GM13976 (cell line): ENCODE data around the gene GALNT9.

Experiments used
- DNase-seq: peaks from one replicate; pipeline ENCODE4 v3.0.0; 2012; ENCODE audit warnings: low spot score
- in situ Hi-C: fragments of 300-500 bp; cut with MboI; formaldehyde crosslinking; loops from one replicate; pipeline ENCODE4 v1.12.0; 2022; ENCODE audit warnings: low sequenced_read_pairs, mixed read lengths, inconsistent platforms; ENCODE audit not compliant: unreplicated experiment
- TF ChIP-seq, protein P1 (sequence below): IDR thresholded peaks from 2 replicates; pipeline ENCODE4 v1.5.1; 2012; ENCODE audit warnings: borderline replicate concordance, mild to moderate bottlenecking; ENCODE audit not compliant: insufficient read depth; ENCODE audit errors: extremely low read depth, missing control alignments, control extremely low read depth

Gene GALNT9

GRCh38 chr12:132179431-132180362 lies 149.7 kb downstream of the GALNT9 start:
- TF ChIP-seq, protein P1, sequence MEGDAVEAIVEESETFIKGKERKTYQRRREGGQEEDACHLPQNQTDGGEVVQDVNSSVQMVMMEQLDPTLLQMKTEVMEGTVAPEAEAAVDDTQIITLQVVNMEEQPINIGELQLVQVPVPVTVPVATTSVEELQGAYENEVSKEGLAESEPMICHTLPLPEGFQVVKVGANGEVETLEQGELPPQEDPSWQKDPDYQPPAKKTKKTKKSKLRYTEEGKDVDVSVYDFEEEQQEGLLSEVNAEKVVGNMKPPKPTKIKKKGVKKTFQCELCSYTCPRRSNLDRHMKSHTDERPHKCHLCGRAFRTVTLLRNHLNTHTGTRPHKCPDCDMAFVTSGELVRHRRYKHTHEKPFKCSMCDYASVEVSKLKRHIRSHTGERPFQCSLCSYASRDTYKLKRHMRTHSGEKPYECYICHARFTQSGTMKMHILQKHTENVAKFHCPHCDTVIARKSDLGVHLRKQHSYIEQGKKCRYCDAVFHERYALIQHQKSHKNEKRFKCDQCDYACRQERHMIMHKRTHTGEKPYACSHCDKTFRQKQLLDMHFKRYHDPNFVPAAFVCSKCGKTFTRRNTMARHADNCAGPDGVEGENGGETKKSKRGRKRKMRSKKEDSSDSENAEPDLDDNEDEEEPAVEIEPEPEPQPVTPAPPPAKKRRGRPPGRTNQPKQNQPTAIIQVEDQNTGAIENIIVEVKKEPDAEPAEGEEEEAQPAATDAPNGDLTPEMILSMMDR, result no peak
- in situ Hi-C loops, result no loop called here
- DNase-seq, result no peak

- in situ Hi-C loops, result no loop called here
- TF ChIP-seq, protein P1, result no peak
- no peak for DNase-seq
Observed at GRCh38 chr12:132178801-132179401, 150.5 kb downstream of the GALNT9 start.

DNA sequence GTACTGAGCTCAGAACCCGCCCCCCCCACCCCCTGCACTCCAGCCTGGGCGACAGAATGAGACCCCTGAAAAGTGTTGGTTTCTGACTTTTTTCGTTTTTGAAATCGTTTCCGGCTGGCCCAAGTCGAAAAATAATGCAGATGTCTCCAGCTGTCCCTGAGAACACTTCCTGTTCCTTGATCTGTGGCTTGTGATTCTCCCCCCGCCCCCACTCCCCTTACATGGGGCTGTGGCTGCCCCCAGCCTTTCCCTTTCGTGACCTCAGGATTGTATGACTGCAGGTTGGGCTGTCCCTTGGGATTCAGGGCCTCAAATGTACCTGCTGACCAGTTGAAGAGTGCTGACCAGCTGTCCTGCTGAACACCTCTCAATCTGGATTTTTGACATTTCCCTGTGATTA lies 151.1 kb downstream of the GALNT9 start:
- TF ChIP-seq, protein P1, result no peak
- no peak for DNase-seq
- in situ Hi-C loops, result no loop called here

DNA sequence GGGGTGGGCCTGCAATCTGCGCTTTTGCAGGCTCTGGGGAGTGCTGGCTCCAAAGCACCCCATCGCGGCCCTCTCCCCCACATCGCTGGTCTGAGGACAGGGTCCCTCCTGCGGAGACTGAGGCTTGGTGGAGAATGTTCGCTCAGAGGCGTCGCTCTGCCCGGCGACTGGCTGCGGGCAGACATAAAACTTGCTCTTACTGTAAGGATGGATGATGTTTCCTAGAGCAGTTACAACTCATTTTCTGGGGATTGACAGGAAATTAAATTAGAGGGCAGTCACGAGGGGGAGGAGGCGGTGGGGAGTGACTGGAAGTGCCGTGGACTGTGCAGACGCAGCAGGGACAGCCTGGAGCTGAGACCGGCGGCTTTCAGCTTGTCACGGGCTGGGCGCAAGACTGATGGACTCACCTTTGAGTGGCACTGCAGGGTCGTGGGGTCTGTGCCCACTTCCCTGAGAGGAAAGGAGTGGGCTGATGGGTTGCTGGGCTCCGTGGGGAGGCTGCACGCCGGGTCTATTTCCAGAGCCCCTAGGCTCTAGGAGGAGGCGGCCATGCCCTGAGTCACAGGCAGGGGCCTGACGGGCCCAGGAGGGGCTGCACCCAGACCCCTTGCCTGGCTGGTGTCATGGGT lies 152.4 kb downstream of the GALNT9 start:
- no peak for DNase-seq
- TF ChIP-seq, protein P1, result no peak
- in situ Hi-C loops, result no loop called here

DNA sequence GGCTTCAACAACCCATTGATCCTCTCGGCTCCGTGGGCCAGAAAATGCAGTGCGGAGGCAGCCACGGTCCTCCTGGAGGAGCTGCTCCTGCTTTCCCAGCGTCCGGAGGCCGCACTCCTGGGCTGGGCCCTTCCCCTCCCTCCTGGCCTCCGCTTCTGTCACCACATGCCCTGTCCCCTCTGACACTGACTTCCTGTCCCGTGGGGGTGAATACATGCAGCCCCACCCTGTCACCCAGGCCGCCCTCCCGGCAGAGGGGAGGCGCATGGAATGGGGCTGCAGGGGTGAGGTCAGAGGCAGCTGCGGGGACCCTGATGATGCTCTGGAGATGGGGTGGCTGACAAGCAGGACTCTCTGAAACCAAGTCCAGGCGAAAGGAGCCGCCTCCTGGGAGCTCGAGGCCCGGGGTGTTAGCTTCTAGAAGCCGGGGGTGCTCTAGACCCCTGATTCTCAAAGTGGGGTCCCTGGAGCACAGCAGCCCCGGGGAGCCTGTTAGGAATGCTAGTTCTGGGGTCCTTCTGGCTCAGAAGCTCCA lies 152.9 kb downstream of the GALNT9 start:
- TF ChIP-seq, protein P1, result no peak
- no peak for DNase-seq
- in situ Hi-C loops, result no loop called here
